GM10266 (cell line): ENCODE data around the gene ANKDD1A.

Source experiments
- DNase-seq: peaks from one replicate; pipeline ENCODE4 v3.0.0; 2012; ENCODE audit errors: extremely low spot score
- TF ChIP-seq, protein P1 (sequence below): IDR thresholded peaks from 2 replicates; pipeline ENCODE4 v1.5.1; 2012; ENCODE audit warnings: mild to moderate bottlenecking, low read depth; ENCODE audit not compliant: control insufficient read depth, insufficient read depth; ENCODE audit errors: missing control alignments

Gene ANKDD1A

DNA sequence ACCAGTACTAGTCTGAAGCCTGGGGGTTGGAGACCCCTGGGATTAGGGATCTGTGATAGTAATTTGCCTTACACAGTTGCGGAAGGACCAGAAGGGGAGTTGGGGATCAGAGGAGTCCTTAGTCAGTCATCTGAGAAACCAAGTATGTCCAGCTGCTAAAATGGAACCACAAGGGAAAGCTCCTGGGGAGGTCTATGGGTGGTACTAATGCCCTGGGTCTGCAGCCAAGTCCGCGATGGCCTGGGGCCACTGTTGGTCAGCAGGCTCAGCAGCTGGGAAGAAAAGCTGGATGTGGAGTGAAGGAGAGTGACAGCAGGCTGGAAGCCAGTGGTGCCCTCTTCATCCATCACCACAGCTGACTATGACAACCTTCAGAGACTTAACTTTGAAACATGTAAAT is 2.2 kb upstream of the ANKDD1A start:
- no peak for DNase-seq
- TF ChIP-seq, protein P1, sequence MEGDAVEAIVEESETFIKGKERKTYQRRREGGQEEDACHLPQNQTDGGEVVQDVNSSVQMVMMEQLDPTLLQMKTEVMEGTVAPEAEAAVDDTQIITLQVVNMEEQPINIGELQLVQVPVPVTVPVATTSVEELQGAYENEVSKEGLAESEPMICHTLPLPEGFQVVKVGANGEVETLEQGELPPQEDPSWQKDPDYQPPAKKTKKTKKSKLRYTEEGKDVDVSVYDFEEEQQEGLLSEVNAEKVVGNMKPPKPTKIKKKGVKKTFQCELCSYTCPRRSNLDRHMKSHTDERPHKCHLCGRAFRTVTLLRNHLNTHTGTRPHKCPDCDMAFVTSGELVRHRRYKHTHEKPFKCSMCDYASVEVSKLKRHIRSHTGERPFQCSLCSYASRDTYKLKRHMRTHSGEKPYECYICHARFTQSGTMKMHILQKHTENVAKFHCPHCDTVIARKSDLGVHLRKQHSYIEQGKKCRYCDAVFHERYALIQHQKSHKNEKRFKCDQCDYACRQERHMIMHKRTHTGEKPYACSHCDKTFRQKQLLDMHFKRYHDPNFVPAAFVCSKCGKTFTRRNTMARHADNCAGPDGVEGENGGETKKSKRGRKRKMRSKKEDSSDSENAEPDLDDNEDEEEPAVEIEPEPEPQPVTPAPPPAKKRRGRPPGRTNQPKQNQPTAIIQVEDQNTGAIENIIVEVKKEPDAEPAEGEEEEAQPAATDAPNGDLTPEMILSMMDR, result no peak

- TF ChIP-seq, protein P1, result no peak
- DNase-seq, result no peak
Measured at GRCh38 chr15:64912379-64913325, 950 bp downstream of the ANKDD1A start.

DNA sequence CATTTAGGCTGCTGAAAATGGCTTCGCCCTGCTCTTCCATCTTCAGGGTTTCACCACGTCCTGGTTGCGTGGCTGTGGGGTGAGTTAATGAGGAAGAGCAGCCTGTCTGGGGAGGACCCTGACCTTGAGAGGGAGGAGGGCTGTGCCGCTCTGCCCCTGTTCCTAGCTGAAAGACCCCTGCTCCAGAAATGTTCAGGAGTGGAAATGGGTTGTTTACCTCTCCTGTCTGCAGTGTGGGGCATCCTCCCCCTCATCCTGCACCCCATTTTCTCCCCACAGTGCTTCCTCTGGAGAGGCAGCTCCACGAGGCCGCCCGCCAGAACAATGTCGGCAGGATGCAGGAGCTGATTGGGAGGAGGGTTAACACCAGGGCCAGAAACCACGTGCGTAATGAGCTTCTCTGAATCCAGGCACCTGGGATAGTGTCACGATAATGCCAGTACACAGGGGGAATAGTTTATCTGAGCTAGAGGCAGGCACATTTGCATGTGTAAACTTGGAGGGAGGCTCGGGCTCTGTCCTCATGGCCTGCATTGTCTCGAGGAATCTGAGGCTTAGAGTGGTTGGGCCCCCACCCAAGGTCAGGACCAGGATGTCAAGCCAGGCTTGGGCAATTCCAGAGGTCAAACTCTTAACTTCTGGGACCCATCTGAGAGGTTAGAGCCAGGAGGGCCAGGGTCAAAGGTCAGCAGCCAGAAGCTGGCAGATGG is 4.0 kb downstream of the ANKDD1A start:
- TF ChIP-seq, protein P1, result no peak
- no peak for DNase-seq

- TF ChIP-seq, protein P1, result no peak
- DNase-seq, result no peak
Measured at GRCh38 chr15:64916365-64916764, 4.7 kb downstream of the ANKDD1A start.

DNA sequence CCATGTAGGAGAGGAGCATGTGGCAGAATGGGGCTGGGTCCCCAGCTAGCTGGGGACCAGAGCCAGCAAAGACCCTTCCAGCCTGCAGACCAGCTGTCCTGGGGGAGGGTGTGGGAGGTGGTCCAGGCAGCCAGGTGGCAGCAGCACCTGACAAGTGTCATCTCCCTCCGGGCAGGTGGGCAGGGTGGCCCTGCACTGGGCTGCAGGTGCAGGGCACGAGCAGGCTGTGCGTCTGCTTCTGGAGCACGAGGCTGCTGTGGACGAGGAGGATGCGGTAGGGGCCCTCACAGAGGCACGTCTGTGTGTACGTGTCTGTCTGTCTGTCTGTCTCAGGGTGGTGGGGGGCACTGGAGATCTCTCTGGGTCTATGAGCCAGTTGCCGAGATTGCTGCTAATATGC is 5.5 kb downstream of the ANKDD1A start:
- TF ChIP-seq, protein P1, result no peak
- DNase-seq, result no peak

DNA sequence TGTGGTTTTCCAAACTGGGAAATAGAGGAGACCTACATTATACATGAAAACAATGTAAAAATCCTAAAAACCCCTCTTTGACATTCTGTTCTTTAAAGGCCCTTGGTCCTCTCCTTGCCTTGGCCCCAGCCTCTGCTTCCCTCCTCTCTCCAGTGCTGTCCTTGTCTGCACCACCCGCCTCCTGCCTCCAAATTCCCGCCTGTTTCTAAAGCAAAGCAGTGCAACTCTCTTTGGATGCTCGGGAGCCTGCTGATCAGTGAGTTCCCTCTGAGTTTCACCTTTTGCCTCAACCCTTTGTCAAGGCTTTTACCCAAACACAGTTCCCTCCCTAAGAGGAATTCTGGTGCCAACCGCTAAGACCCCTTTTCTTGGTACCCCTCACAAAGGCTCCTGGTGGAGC is 8.0 kb downstream of the ANKDD1A start:
- TF ChIP-seq, protein P1, result no peak
- no peak for DNase-seq

- TF ChIP-seq, protein P1, result no peak
- no peak for DNase-seq
Measured at GRCh38 chr15:64921711-64922110, 10.0 kb downstream of the ANKDD1A start.
